ENCODE measurements around the gene NEURL4.
"Not testable (repeated sequence)": the region's sequence is repeated elsewhere in the genome, so short reads cannot be mapped to it uniquely, and the experiment has no call there.

The NEURL4 gene

GRCh38 chr17:7347630-7348477 is 18.7 kb upstream of the NEURL4 start:
- DNase-seq (ENCODE audit: low spot score): no peak

GRCh38 chr17:7346761-7347614 is 17.9 kb upstream of the NEURL4 start:
- no peak for DNase-seq (ENCODE audit: low spot score)

GRCh38 chr17:7343250-7343649 is 14.1 kb upstream of the NEURL4 start:
- no peak for DNase-seq (ENCODE audit: low spot score)

GRCh38 chr17:7341842-7342241 is 12.7 kb upstream of the NEURL4 start:
- DNase-seq (ENCODE audit: low spot score): no peak

GRCh38 chr17:7340179-7340578 is 11.0 kb upstream of the NEURL4 start:
- DNase-seq (ENCODE audit: low spot score): no peak

GRCh38 chr17:7337600-7337999 is 8.5 kb upstream of the NEURL4 start:
- DNase-seq (ENCODE audit: low spot score): not testable (repeated sequence)

- no peak for DNase-seq (ENCODE audit: low spot score)
Observed at GRCh38 chr17:7336240-7337175, 7.4 kb upstream of the NEURL4 start, which contains the start of gene ACAP1. TSS of gene ACAP1 (plus strand) at chr17:7336529. CDS start at chr17:7336735, 206 bp downstream.

- DNase-seq (ENCODE audit: low spot score): not testable (repeated sequence)
Observed at GRCh38 chr17:7335765-7336164, 6.6 kb upstream of the NEURL4 start.

GRCh38 chr17:7334938-7335538 is 5.9 kb upstream of the NEURL4 start:
- DNase-seq (ENCODE audit: low spot score): no peak

- not testable (repeated sequence) for DNase-seq (ENCODE audit: low spot score)
Observed at GRCh38 chr17:7332600-7333069, 3.5 kb upstream of the NEURL4 start.

GRCh38 chr17:7332111-7332510 is 3.0 kb upstream of the NEURL4 start:
- no peak for DNase-seq (ENCODE audit: low spot score)

- DNase-seq (ENCODE audit: low spot score): no peak
Observed at GRCh38 chr17:7330638-7331015, 1.5 kb upstream of the NEURL4 start.

- peak; percentile 69 for DNase-seq (ENCODE audit: low spot score)
Observed at GRCh38 chr17:7329997-7330637, 982 bp upstream of the NEURL4 start.

GRCh38 chr17:7329374-7329996 is 350 bp upstream of the NEURL4 start:
- DNase-seq (ENCODE audit: low spot score): peak; percentile 99

- DNase-seq (ENCODE audit: low spot score): no peak
Observed at GRCh38 chr17:7328009-7328408, 1.1 kb downstream of the NEURL4 start.

- DNase-seq (ENCODE audit: low spot score): no peak
Observed at GRCh38 chr17:7327501-7327900, 1.6 kb downstream of the NEURL4 start.

- DNase-seq (ENCODE audit: low spot score): no peak
Observed at GRCh38 chr17:7327056-7327455, 2.1 kb downstream of the NEURL4 start.

- DNase-seq (ENCODE audit: low spot score): no peak
Observed at GRCh38 chr17:7326186-7326585, 2.9 kb downstream of the NEURL4 start.

- no peak for DNase-seq (ENCODE audit: low spot score)
Observed at GRCh38 chr17:7325031-7325528, 4.1 kb downstream of the NEURL4 start.

- DNase-seq (ENCODE audit: low spot score): no peak
Observed at GRCh38 chr17:7324438-7324779, 4.7 kb downstream of the NEURL4 start.
